ENCODE data around the gene C10orf71.

DNA sequence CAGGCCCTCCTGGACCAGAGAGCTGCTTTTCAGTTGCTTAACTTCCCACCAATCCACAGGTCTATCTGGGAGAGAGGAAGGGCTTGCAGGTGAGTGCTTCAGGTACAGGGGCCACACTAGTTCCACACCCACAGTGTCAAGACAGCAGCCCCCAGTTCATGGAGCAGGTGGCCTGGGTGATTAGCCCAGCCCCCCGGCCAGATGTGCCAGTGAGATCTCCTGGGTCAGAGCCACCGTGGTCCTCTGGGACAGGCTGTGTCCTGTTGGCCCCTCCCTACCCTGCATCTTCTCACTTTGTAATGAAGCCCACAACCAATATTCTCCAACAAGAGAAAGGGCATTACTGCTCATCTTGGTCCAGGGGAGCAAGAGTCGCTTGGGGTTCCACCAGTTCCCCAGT is 66.3 kb downstream of the C10orf71 start:
- TF ChIP-seq, protein P1, sequence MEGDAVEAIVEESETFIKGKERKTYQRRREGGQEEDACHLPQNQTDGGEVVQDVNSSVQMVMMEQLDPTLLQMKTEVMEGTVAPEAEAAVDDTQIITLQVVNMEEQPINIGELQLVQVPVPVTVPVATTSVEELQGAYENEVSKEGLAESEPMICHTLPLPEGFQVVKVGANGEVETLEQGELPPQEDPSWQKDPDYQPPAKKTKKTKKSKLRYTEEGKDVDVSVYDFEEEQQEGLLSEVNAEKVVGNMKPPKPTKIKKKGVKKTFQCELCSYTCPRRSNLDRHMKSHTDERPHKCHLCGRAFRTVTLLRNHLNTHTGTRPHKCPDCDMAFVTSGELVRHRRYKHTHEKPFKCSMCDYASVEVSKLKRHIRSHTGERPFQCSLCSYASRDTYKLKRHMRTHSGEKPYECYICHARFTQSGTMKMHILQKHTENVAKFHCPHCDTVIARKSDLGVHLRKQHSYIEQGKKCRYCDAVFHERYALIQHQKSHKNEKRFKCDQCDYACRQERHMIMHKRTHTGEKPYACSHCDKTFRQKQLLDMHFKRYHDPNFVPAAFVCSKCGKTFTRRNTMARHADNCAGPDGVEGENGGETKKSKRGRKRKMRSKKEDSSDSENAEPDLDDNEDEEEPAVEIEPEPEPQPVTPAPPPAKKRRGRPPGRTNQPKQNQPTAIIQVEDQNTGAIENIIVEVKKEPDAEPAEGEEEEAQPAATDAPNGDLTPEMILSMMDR (IDR thresholded peaks at IDR 0.05; ENCODE audit: insufficient read depth, low read depth, low read length), result no peak
- TF ChIP-seq EZH2 (IDR thresholded peaks at IDR 0.05; ENCODE audit: insufficient read depth, low read length), result no peak

All from astrocyte (in vitro differentiated cells and primary cell).